ENCODE data around the gene POLA2. TPM values are rescaled to one million over a fixed set of nuclear protein-coding genes. Genes with fewer than 3 reads are reported as not detected.
"Not testable (repeated sequence)": the region's sequence is repeated elsewhere in the genome, so short reads cannot be mapped to it uniquely, and the experiment has no call there.

POLA2 gene
- total RNA-seq, 2 donors from 2014 or later: 5.9 to 28.0 TPM

DNA sequence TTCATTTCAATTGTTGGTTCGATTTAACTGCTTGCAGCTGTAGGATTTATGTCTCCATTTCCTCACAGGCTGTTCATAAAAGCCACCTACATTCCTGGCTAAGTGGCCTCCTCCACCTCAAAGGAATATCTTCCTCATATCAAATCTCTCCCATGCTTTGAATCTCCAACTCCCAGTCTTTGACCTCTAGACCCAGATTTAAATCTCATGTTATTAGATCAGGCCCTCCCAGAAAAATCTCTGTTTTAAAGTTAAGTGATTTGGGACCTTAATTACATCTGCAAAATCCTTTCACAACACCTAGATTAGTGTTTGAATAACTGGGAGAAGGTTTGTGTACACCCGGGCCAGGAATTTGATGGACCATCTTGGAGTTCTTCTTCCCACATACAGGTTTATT lies 33.9 kb upstream of the POLA2 start:
- intact Hi-C loops (cut with DNase I): no loop called here
- Histone ChIP-seq H3K4me3 (no peak overlapping the region), H3K4me1 (peaks cover 7% of the 10 kb centered on the region), H3K27ac (no peak overlapping the region), H3K9me3 (no peaks in the 10 kb centered on the region), H3K9ac (ENCODE audit: low read depth in 2 of 2, low read length in 2 of 2) (no peak overlapping the region), H3K27me3 (no peaks in the 10 kb centered on the region), H3K36me3 (no peaks in the 10 kb centered on the region)
- no peak for DNase-seq
- TF ChIP-seq, protein P1, sequence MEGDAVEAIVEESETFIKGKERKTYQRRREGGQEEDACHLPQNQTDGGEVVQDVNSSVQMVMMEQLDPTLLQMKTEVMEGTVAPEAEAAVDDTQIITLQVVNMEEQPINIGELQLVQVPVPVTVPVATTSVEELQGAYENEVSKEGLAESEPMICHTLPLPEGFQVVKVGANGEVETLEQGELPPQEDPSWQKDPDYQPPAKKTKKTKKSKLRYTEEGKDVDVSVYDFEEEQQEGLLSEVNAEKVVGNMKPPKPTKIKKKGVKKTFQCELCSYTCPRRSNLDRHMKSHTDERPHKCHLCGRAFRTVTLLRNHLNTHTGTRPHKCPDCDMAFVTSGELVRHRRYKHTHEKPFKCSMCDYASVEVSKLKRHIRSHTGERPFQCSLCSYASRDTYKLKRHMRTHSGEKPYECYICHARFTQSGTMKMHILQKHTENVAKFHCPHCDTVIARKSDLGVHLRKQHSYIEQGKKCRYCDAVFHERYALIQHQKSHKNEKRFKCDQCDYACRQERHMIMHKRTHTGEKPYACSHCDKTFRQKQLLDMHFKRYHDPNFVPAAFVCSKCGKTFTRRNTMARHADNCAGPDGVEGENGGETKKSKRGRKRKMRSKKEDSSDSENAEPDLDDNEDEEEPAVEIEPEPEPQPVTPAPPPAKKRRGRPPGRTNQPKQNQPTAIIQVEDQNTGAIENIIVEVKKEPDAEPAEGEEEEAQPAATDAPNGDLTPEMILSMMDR (IDR thresholded peaks at IDR 0.05): no peak

DNA sequence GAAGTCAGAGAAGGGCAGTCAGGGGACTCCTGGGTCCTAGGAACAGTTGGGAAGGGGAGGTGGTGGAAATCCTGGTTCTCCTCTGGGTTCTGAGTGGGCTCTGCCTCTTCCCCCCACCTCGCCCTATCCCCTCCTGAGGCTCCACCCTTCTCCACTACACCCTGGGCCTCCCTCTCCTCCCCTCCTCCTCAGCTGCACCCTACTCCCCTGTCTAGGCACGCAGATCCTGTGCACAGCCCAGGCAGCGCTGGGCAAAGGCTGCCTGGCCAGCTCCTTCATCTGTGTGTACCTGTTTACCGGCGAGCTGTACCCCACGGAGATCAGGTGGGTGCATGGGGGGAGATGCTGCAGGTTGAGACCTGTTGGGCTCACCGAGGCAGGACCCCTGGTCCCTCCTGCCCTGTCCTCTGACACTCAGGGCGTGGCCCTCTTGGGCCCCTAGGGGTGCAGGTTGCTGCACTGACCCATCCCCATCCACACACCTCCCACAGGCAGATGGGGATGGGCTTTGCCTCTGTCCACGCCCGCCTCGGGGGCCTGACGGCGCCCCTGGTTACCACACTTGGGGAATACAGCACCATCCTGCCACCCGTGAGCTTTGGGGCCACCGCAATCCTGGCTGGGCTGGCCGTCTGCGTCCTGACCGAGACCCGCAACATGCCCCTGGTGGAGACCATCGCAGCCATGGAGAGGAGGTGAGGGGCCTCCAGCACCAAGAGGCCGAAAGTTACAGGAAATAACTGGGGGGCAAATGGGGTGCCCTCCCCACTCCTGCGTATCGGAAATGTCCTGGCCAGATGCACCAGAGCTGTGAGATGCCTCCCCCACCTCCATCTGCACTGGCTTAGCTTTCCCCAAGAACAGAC lies 25.3 kb upstream of the POLA2 start:
- Histone ChIP-seq H3K9ac (ENCODE audit: low read depth in 2 of 2, low read length in 2 of 2) (no peak overlapping the region), H3K27ac (no peak overlapping the region), H3K4me1 (no peaks in the 10 kb centered on the region), H3K27me3 (no peaks in the 10 kb centered on the region), H3K36me3 (no peaks in the 10 kb centered on the region), H3K9me3 (no peaks in the 10 kb centered on the region), H3K4me3 (no peak overlapping the region)
- TF ChIP-seq, protein P1 (IDR thresholded peaks at IDR 0.05): no peak
- intact Hi-C loops (cut with DNase I): no loop called here
- DNase-seq: no peak

DNA sequence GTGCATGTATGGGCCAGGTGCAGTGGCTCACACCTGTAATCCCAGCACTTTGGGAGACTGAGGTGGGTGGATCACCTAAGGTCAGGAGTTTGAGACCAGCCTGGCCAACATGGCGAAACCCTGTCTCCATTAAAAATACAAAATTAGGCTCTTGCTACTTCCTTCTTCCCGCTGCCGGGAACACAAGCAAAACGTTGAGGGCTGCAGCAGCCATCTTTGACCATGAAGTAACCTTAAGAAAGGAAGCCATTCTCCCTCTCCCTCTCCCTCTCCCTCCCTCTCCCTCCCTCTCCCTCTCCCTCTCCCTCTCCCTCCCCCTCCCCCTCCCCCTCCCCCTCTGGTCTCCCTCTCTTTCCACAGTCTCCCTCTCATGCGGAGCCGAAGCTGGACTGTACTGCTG lies 23.5 kb upstream of the POLA2 start:
- H3K27ac ChIP-seq; H3K9ac ChIP-seq (ENCODE audit: low read depth in 2 of 2, low read length in 2 of 2); H3K27me3 ChIP-seq; DNase-seq; H3K4me1 ChIP-seq; intact Hi-C loops (cut with DNase I); H3K9me3 ChIP-seq; H3K36me3 ChIP-seq; H3K4me3 ChIP-seq: not testable (repeated sequence)

DNA sequence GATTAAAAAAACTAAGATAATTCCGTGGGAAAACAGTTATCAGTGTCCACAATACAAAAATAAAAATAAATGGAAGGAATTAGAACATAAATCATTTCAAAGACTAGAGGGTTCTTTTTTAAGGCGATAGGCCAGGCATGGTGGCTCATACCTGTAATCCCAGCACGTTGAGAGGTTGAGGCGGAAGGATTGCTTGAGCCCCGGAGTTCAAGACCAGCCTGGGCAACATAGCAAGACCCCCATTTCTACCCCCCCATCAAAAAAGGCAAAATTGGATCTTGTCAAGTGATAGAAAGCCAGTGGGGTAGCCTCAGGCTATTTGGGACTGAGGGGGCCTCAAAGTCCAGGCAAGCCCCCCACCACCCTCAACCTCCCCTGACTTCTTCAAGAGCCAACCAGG lies 20.6 kb upstream of the POLA2 start:
- TF ChIP-seq, protein P1 (IDR thresholded peaks at IDR 0.05): no peak
- H3K27me3 ChIP-seq: no peaks in the 10 kb centered on the region
- no peak overlapping the region for H3K27ac ChIP-seq
- no peak for DNase-seq
- no peaks in the 10 kb centered on the region for H3K9me3 ChIP-seq
- H3K36me3 ChIP-seq: no peaks in the 10 kb centered on the region
- no peaks in the 10 kb centered on the region for H3K4me1 ChIP-seq
- no peak overlapping the region for H3K9ac ChIP-seq (ENCODE audit: low read depth in 2 of 2, low read length in 2 of 2)
- H3K4me3 ChIP-seq: no peak overlapping the region
- intact Hi-C loops (cut with DNase I): no loop called here

DNA sequence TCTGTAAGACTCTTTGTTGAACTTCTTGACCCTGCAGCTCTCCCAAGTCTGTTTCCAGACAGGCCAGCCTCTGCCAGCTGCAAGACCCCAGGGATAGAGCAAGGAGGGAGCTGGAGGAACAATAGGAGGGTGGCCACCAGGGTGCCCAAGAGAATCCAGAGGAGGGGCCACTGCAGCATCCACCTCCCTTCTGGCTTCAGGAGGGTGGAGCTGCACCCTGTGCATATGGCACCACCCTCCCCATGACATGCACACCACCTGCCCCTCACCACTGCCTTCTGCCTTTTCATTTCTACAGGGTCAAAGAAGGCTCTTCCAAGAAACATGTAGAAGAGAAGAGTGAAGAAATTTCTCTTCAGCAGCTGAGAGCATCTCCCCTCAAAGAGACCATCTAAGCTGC lies 20.1 kb upstream of the POLA2 start:
- intact Hi-C loops (cut with DNase I): no loop called here

DNA sequence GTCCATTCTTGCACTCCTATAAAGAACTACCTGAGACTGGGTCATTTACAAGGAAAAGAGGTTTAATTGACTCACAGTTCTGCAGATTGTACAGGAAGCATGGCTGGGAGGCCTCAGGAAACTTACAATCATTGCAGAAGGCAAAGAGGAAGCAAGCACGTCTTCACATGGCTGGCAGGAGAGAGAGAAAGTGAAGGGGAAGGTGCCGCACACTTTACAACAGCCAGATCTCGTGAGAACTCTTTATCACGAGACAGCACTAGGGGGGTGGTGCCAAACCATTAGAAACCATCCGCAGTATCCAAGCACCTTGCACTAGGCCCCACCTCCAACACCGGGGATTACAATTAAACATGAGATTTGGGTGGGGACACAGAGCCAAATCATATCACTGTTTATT lies 19.4 kb upstream of the POLA2 start:
- intact Hi-C loops (cut with DNase I): no loop called here
- no peaks in the 10 kb centered on the region for H3K36me3 ChIP-seq
- DNase-seq: no peak
- no peak overlapping the region for H3K27ac ChIP-seq
- no peaks in the 10 kb centered on the region for H3K27me3 ChIP-seq
- H3K9me3 ChIP-seq: no peaks in the 10 kb centered on the region
- no peaks in the 10 kb centered on the region for H3K4me1 ChIP-seq
- H3K9ac ChIP-seq (ENCODE audit: low read depth in 2 of 2, low read length in 2 of 2): no peak overlapping the region
- TF ChIP-seq, protein P1 (IDR thresholded peaks at IDR 0.05): no peak
- no peak overlapping the region for H3K4me3 ChIP-seq

More for the DNA sequence above, 20.1 kb upstream of the POLA2 start:
- no peak overlapping the region for H3K4me3 ChIP-seq
- H3K36me3 ChIP-seq: no peaks in the 10 kb centered on the region
- DNase-seq: no peak
- no peaks in the 10 kb centered on the region for H3K27me3 ChIP-seq
- no peak overlapping the region for H3K27ac ChIP-seq
- no peaks in the 10 kb centered on the region for H3K4me1 ChIP-seq
- H3K9ac ChIP-seq (ENCODE audit: low read depth in 2 of 2, low read length in 2 of 2): no peak overlapping the region
- TF ChIP-seq, protein P1 (IDR thresholded peaks at IDR 0.05): no peak
- H3K9me3 ChIP-seq: no peaks in the 10 kb centered on the region
